Endothelial cell of umbilical vein (primary cell): ENCODE data around the gene LRRC8B.

ENCODE experiments used
- CTCF ChIP-seq, 2 donors: IDR thresholded peaks; 1 replicate in 1 of 2; 2 replicates in 1 of 2; pipeline ENCODE4 v1.5.1; 2011; ENCODE audit warnings: low read length in 2 of 2, mild to moderate bottlenecking in 2 of 2, moderate library complexity in 2 of 2, control low read depth in 1 of 2, inconsistent platforms in 1 of 2, low read depth in 1 of 2; ENCODE audit not compliant: insufficient read depth in 1 of 2; ENCODE audit errors: extremely low read depth in 1 of 2
- EZH2 ChIP-seq: IDR thresholded peaks from 2 replicates; pipeline ENCODE4 v1.6.1; 2012; ENCODE audit warnings: borderline replicate concordance, low read depth, mild to moderate bottlenecking, moderate library complexity, low read length, inconsistent platforms; ENCODE audit not compliant: severe bottlenecking
- FOS ChIP-seq: IDR thresholded peaks from 2 replicates; pipeline ENCODE4 v1.6.1; 2011; ENCODE audit warnings: mild to moderate bottlenecking, low read length, moderate library complexity, borderline replicate concordance; ENCODE audit not compliant: insufficient read depth
- POLR2A ChIP-seq: IDR thresholded peaks from 2 replicates; pipeline ENCODE4 v1.6.1; 2012; ENCODE audit warnings: low read depth, mild to moderate bottlenecking, control low read depth, low read length
- POLR2AphosphoS5 ChIP-seq: IDR thresholded peaks from 2 replicates; pipeline ENCODE4 v1.6.1; 2012; ENCODE audit warnings: low read depth, mild to moderate bottlenecking, control low read depth, low read length, moderate library complexity; ENCODE audit not compliant: insufficient read depth

GRCh38 chr1:89483757-89484077 lies 40.9 kb upstream of the LRRC8B start:
- TF ChIP-seq CTCF (IDR thresholded peaks at IDR 0.05; ENCODE audit: extremely low read depth in 1 of 2, insufficient read depth in 1 of 2, low read depth in 1 of 2, low read length in 2 of 2) (no peak), EZH2 (no peak), POLR2AphosphoS5 (no peak), POLR2A (no peak), FOS (no peak)
